ENCODE results near the gene SRD5A3. TPM values are rescaled to one million over a fixed set of nuclear protein-coding genes. Genes with fewer than 3 reads are reported as not detected.

Gene SRD5A3
- total and polyA plus RNA-seq, 9 of the 15 experiments (the other 6 are each of a cell fraction or from before 2014, with no cell fraction given) = 2.5 to 37.0 (median 13.3) TPM

GRCh38 chr4:55311792-55312488 is 34.1 kb upstream of the SRD5A3 start (continued):
- peak; percentile 61 for TF ChIP-seq PBX2 (CRISPR knock-in tag; IDR thresholded peaks at IDR 0.05; ENCODE audit: low read depth)
- TF ChIP-seq PBX2 (tag; conservative IDR thresholded peaks at IDR 0.05; ENCODE audit: low read depth) = peak; percentile 85
- no peak for TF ChIP-seq FIP1L1 (IDR thresholded peaks at IDR 0.05; ENCODE audit: low read depth, low read length, poor library complexity, severe bottlenecking)
- no peak for TF ChIP-seq HMGN3 (IDR thresholded peaks at IDR 0.05; ENCODE audit: borderline replicate concordance, extremely low read depth, insufficient read length, low read depth, low read length)
- TF ChIP-seq TEAD1 (CRISPR knock-in tag; IDR thresholded peaks at IDR 0.05) = no peak
- no peak for TF ChIP-seq PHB (CRISPR knock-in tag; IDR thresholded peaks at IDR 0.05)
- no peak for TF ChIP-seq TEAD2 (tag; IDR thresholded peaks at IDR 0.05)
- TF ChIP-seq CEBPG (CRISPR knock-in tag; IDR thresholded peaks at IDR 0.05) = no peak
- peak in 1 of 2 experiments; percentile 58; a peak in 2 of 4 replicates for TF ChIP-seq CEBPG (tag; conservative IDR thresholded peaks at IDR 0.05 in 1 of 2, IDR thresholded peaks at IDR 0.05 in 1 of 2)
- no peak for TF ChIP-seq ZNF717 (CRISPR knock-in tag; IDR thresholded peaks at IDR 0.05)
- TF ChIP-seq PPARD (CRISPR knock-in tag; IDR thresholded peaks at IDR 0.05) = no peak
- TF ChIP-seq GTF2F1 (IDR thresholded peaks at IDR 0.05; ENCODE audit: low read depth, low read length) = no peak
- no peak for TF ChIP-seq SIX5 (IDR thresholded peaks at IDR 0.05; ENCODE audit: borderline replicate concordance in 1 of 2, insufficient read depth in 1 of 2, low read depth in 1 of 2, low read length in 2 of 2)
- no peak for TF ChIP-seq ZNF76 (CRISPR knock-in tag; IDR thresholded peaks at IDR 0.05; ENCODE audit: borderline replicate concordance)
- TF ChIP-seq RAD21 (CRISPR knock-in tag; conservative IDR thresholded peaks at IDR 0.05 in 1 of 2, IDR thresholded peaks at IDR 0.05 in 1 of 2) = no peak
- TF ChIP-seq ZNF766 (CRISPR knock-in tag; conservative IDR thresholded peaks at IDR 0.05) = 0 out of 2 replicates have a peak, but pooled peaks have one; percentile 44
- TF ChIP-seq PHTF2 (CRISPR knock-in tag; IDR thresholded peaks at IDR 0.05) = no peak
- no peak for TF ChIP-seq IRF2 (CRISPR knock-in tag; IDR thresholded peaks at IDR 0.05)
- no peak for TF ChIP-seq ZNF175 (CRISPR knock-in tag; IDR thresholded peaks at IDR 0.05; ENCODE audit: low read depth)
- TF ChIP-seq THRA (IDR thresholded peaks at IDR 0.05) = no peak
- TF ChIP-seq, protein P1, sequence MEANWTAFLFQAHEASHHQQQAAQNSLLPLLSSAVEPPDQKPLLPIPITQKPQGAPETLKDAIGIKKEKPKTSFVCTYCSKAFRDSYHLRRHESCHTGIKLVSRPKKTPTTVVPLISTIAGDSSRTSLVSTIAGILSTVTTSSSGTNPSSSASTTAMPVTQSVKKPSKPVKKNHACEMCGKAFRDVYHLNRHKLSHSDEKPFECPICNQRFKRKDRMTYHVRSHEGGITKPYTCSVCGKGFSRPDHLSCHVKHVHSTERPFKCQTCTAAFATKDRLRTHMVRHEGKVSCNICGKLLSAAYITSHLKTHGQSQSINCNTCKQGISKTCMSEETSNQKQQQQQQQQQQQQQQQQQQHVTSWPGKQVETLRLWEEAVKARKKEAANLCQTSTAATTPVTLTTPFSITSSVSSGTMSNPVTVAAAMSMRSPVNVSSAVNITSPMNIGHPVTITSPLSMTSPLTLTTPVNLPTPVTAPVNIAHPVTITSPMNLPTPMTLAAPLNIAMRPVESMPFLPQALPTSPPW (CRISPR knock-in tag; IDR thresholded peaks at IDR 0.05) = peak; percentile 45; the same call in 1 of the 2 replicates
- peak; percentile 75 for TF ChIP-seq ATF7 (IDR thresholded peaks at IDR 0.05)
